VCaP (cell line): Measurements from ENCODE around the gene ADCY3.

Experiments used
- H3K27ac ChIP-seq: fragments of 450-650 bp; 2 replicates; pipeline ENCODE4 v1.5.1; 2017
- CTCF ChIP-seq: fragments of 450-650 bp; conservative IDR thresholded peaks from 2 replicates; pipeline ENCODE4 v1.5.1; 2017; ENCODE audit warnings: mild to moderate bottlenecking, moderate library complexity

The ADCY3 gene

GRCh38 chr2:24920098-24920808 is at the start of gene ADCY3:
Gene ADCY3, minus strand, starts transcription at chr2:24920237. Its CDS starts 1,250 bp downstream, at chr2:24918987.
- TF ChIP-seq CTCF: no peak
- H3K27ac ChIP-seq: peak within 1 kb of the TSS; percentile 82

- no peak for TF ChIP-seq CTCF
These were observed 49.7 kb upstream of the ADCY3 start for GRCh38 chr2:24969784-24970183.

GRCh38 chr2:24961903-24962302 is 41.9 kb upstream of the ADCY3 start:
- H3K27ac ChIP-seq: no peak overlapping the region
- no peak for TF ChIP-seq CTCF

More at GRCh38 chr2:24969784-24970183, 49.7 kb upstream of the ADCY3 start:
- H3K27ac ChIP-seq: no peak overlapping the region

- TF ChIP-seq CTCF: no peak
- H3K27ac ChIP-seq: no peak overlapping the region
These were observed 39.7 kb upstream of the ADCY3 start for GRCh38 chr2:24959761-24960160.

- TF ChIP-seq CTCF: no peak
- no peak overlapping the region for H3K27ac ChIP-seq
These were observed 38.4 kb upstream of the ADCY3 start for GRCh38 chr2:24958411-24958935.

GRCh38 chr2:24957976-24958375 is 37.9 kb upstream of the ADCY3 start:
- TF ChIP-seq CTCF: no peak
- H3K27ac ChIP-seq: no peak overlapping the region

- no peak overlapping the region for H3K27ac ChIP-seq
- no peak for TF ChIP-seq CTCF
These were observed 37.2 kb upstream of the ADCY3 start for GRCh38 chr2:24957221-24957620.
